Measurements from ENCODE around the gene USH2A. TPM values are rescaled to one million over a fixed set of nuclear protein-coding genes. Genes with fewer than 3 reads are reported as not detected.

Gene USH2A
- total and polyA plus RNA-seq, 11 donors, result 0.03 to 4.7 (median 1.7) TPM

DNA sequence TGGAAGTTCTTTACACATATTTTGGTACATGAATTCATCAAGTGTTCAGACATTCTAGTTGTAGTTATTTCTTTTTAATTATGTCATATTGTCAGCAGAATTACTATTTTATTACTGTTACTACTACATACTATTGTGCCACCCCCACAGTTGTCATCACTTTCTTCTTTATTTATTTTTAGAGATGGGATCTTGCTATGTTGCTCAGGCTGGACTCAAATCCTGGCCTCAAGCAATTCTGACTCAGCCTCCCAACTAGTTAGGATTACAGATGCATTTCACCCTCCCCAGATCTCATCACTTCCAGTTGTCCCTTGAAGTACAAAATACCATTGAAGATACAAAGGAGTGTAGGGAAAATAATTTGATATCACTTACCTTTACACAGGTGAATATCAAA is 598.2 kb downstream of the USH2A start:
- no peaks in the 10 kb centered on the region for H3K36me3 ChIP-seq
- no peaks in the 10 kb centered on the region for H3K4me1 ChIP-seq
- H3K27me3 ChIP-seq, result no peaks in the 10 kb centered on the region
- DNase-seq (no peak), ATAC-seq (no peak)
- H3K27ac ChIP-seq, result no peak overlapping the region
- intact Hi-C loops (cut with DNase I), result no loop called here
- no peak overlapping the region for H3K4me3 ChIP-seq
- H3K9me3 ChIP-seq, result peaks cover 0 to 17% (median 2%) of the 10 kb centered on the region in 12 donors
- TF ChIP-seq, protein P1, sequence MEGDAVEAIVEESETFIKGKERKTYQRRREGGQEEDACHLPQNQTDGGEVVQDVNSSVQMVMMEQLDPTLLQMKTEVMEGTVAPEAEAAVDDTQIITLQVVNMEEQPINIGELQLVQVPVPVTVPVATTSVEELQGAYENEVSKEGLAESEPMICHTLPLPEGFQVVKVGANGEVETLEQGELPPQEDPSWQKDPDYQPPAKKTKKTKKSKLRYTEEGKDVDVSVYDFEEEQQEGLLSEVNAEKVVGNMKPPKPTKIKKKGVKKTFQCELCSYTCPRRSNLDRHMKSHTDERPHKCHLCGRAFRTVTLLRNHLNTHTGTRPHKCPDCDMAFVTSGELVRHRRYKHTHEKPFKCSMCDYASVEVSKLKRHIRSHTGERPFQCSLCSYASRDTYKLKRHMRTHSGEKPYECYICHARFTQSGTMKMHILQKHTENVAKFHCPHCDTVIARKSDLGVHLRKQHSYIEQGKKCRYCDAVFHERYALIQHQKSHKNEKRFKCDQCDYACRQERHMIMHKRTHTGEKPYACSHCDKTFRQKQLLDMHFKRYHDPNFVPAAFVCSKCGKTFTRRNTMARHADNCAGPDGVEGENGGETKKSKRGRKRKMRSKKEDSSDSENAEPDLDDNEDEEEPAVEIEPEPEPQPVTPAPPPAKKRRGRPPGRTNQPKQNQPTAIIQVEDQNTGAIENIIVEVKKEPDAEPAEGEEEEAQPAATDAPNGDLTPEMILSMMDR (IDR thresholded peaks at IDR 0.05), result no peak
- no peak for TF ChIP-seq POLR2A (IDR thresholded peaks at IDR 0.05)

GRCh38 chr1:215824245-215824644 is 599.0 kb downstream of the USH2A start:
- H3K27me3 ChIP-seq, result no peaks in the 10 kb centered on the region
- H3K9me3 ChIP-seq, result peaks cover 0 to 17% (median 2%) of the 10 kb centered on the region in 12 donors
- no peaks in the 10 kb centered on the region for H3K4me1 ChIP-seq
- H3K36me3 ChIP-seq, result no peaks in the 10 kb centered on the region
- TF ChIP-seq, protein P1 (IDR thresholded peaks at IDR 0.05), result no peak
- no peak for TF ChIP-seq POLR2A (IDR thresholded peaks at IDR 0.05)
- H3K27ac ChIP-seq, result no peak overlapping the region
- no peak overlapping the region for H3K4me3 ChIP-seq
- ATAC-seq (no peak), DNase-seq (no peak)
- intact Hi-C loops (cut with DNase I), result no loop called here

GRCh38 chr1:215819114-215819513 is 604.1 kb downstream of the USH2A start:
- TF ChIP-seq, protein P1 (IDR thresholded peaks at IDR 0.05), result no peak
- TF ChIP-seq POLR2A (IDR thresholded peaks at IDR 0.05), result no peak
- H3K27ac ChIP-seq, result no peak overlapping the region
- WGBS, 4 donors, result 44 to 67% (median 47%) methylated on average over 2 of the region's 2 CpGs
- H3K4me1 ChIP-seq, result no peaks in the 10 kb centered on the region
- DNase-seq (no peak), ATAC-seq (no peak)
- H3K27me3 ChIP-seq, result no peaks in the 10 kb centered on the region
- H3K4me3 ChIP-seq, result no peak overlapping the region
- intact Hi-C loops (cut with DNase I), result no loop called here
- H3K36me3 ChIP-seq, result no peaks in the 10 kb centered on the region
- peaks cover 0 to 14% (median 0%) of the 10 kb centered on the region in 12 donors for H3K9me3 ChIP-seq

GRCh38 chr1:215807911-215808436 is 615.3 kb downstream of the USH2A start:
- WGBS, 4 donors, result 89 to 93% (median 90%) methylated on average over 1 of the region's 1 CpG
- no peaks in the 10 kb centered on the region for H3K36me3 ChIP-seq
- no peak overlapping the region for H3K4me3 ChIP-seq
- H3K4me1 ChIP-seq, result no peaks in the 10 kb centered on the region
- ATAC-seq, result no peak
- H3K27me3 ChIP-seq, result no peaks in the 10 kb centered on the region
- intact Hi-C loops (cut with DNase I), result no loop called here
- no peak for DNase-seq
- H3K9me3 ChIP-seq, result peaks cover 0 to 30% (median 8%) of the 10 kb centered on the region in 12 donors
- TF ChIP-seq POLR2A (IDR thresholded peaks at IDR 0.05), result no peak
- TF ChIP-seq, protein P1 (IDR thresholded peaks at IDR 0.05), result no peak
- no peak overlapping the region for H3K27ac ChIP-seq
